SJSA1 (cell line): ENCODE measurements around the gene C1orf21. TPM values are rescaled to one million over a fixed set of nuclear protein-coding genes. Genes with fewer than 3 reads are reported as not detected.

Experiments used
- DNase-seq, 2 experiments: peaks; one replicate each; pipeline ENCODE4 v3.0.0-alpha.2; 2015 to 2020; ENCODE audit warnings: low spot score in 2 of 2, low read depth in 1 of 2
- H3K27ac ChIP-seq: fragments of 250-450 bp; sonication (Bioruptor Pico); 2 replicates; pipeline ENCODE4 v1.5.1; 2020; ENCODE audit warnings: mild to moderate bottlenecking, moderate library complexity
- H3K27me3 ChIP-seq: fragments of 250-450 bp; sonication (Bioruptor Pico); replicated peaks from 2 replicates; pipeline ENCODE4 v1.5.1; 2020; ENCODE audit warnings: mild to moderate bottlenecking, moderate library complexity
- H3K36me3 ChIP-seq: fragments of 250-450 bp; sonication (Bioruptor Pico); 2 replicates; pipeline ENCODE4 v1.5.1; 2020; ENCODE audit warnings: mild to moderate bottlenecking
- H3K4me1 ChIP-seq: fragments of 250-450 bp; sonication (Bioruptor Pico); replicated peaks from 2 replicates; pipeline ENCODE4 v1.6.1; 2021; ENCODE audit warnings: mild to moderate bottlenecking
- H3K4me3 ChIP-seq: fragments of 250-450 bp; sonication (Bioruptor Pico); 2 replicates; pipeline ENCODE4 v1.5.1; 2020; ENCODE audit warnings: mild to moderate bottlenecking
- H3K9me3 ChIP-seq: fragments of 250-450 bp; sonication (Bioruptor Pico); replicated peaks from 2 replicates; pipeline ENCODE4 v1.5.1; 2020; ENCODE audit warnings: mild to moderate bottlenecking
- total RNA-seq: library from RNA; depleted of rRNA; stranded (reverse); fragments of >200 nt; shearing (Covaris generic); gene quantifications from 2 replicates; pipeline ENCODE4 v1.2.3, GENCODE V29; 2014

The C1orf21 gene
- total RNA-seq, 1 experiment from 2014 or later: 13.3 TPM

DNA sequence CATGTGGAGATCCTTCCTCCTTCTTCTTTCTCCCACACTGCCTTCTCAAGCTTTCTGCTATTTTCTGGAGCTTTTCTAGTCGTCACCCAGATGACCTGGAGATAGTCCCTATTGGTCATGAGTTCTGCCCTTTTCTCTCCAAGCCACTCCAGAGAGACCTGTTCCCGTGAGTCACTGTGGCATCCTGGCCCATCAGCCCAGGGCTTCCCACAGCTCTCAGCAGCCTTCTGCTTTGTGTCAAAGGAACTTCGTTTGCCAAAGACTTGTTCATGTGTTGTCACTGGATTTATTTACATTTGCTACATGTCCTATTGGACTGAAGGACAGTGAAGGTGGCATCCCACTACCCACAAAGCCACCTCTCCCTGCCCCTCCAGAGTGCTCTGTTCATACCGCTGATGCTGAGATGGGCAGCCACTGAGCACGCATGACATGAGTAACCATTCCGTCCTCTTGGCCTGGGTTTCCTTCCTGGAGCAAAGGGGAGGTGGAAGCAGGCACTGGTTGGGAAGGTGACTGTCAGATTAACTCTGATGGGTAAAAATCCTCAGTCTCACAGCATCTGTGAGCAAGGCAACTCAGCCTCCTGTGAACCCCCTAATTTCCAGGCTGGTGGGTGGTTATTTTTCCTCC, 248.6 kb downstream of the C1orf21 start:
- Histone ChIP-seq H3K4me1 (no peaks in the 10 kb centered on the region), H3K9me3 (no peaks in the 10 kb centered on the region; the same call in 1 of the 2 replicates), H3K27me3 (0 out of 2 replicates have a peak, but pooled peaks cover 6% of the 10 kb centered on the region), H3K36me3 (no peaks in the 10 kb centered on the region), H3K4me3 (no peak overlapping the region), H3K27ac (no peak overlapping the region)
- no peak for DNase-seq

DNA sequence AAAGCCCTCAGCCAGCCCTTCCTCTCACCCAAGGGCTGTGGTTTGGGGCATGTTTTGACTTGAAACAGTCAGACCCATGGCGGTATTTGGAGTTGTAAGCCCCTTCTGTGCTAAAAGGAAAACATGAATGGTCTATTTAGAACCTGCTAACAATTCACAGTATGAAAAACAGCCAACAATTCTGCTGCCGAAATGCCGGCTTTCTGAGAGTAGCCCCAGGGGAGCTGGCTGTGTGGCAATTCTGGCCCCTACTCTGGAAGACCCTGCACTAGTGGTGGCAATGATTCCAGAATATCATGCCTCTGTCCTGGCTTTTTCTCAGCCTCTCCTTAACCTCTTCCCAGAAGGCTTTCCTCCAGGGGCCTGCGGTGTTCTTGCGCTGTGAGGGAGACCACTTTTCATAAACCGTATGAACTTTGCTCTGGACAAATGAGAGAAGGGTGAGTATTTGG, 249.2 kb downstream of the C1orf21 start:
- H3K4me3 ChIP-seq: no peak overlapping the region
- 0 out of 2 replicates have a peak, but pooled peaks cover 6% of the 10 kb centered on the region for H3K27me3 ChIP-seq
- no peak for DNase-seq
- no peaks in the 10 kb centered on the region for H3K36me3 ChIP-seq
- no peaks in the 10 kb centered on the region for H3K4me1 ChIP-seq
- H3K27ac ChIP-seq: no peak overlapping the region
- no peaks in the 10 kb centered on the region; the same call in 1 of the 2 replicates for H3K9me3 ChIP-seq

DNA sequence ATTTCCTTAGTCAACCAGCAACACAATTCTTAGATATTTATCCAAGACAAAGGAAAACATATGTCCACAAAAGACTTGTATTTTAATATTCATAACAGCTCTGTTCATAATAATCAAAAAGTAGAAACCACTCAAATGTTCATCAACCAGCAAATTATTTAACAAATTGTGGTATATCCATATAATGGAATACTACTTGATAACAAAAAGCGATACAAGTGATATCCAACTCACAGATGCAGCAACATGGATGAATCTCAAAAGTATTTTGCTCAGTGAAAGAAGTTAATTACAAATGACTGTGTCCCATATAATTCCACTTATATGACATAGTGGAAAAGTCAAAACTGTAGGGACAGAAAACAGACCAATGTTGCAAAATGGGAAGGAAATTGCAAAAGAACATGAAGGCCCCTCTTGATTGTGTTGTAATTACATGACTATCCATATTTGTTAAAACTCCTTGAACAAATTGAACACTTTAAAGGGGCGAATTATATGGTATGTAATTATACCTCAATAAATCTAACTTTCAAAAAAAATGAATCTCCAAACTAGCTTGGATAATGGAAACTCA, 250.9 kb downstream of the C1orf21 start:
- Histone ChIP-seq H3K4me1 (no peaks in the 10 kb centered on the region), H3K27me3 (0 out of 2 replicates have a peak, but pooled peaks cover 6% of the 10 kb centered on the region), H3K9me3 (no peaks in the 10 kb centered on the region; the same call in 1 of the 2 replicates), H3K4me3 (no peak overlapping the region), H3K27ac (no peak overlapping the region), H3K36me3 (no peaks in the 10 kb centered on the region)
- no peak for DNase-seq

DNA sequence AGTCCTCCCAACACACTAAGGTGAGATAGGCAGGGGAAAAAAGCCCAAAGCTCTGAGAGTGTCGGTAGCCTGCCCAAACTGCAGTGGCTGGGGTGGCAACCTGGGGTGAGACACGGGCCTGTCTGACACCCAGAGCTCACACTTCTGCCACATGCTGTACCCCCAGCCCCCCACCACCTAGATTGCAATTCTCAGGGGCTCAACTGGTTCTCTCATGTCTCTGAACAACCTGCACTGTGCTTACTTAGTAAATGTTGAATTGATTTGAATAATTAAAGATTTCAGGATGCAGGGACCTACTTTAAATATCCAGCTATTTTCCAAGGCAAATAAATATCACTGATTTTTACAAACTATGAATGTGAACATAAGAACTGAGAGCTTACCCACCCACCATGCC, 252.4 kb downstream of the C1orf21 start:
- Histone ChIP-seq H3K9me3 (no peaks in the 10 kb centered on the region), H3K27me3 (0 out of 2 replicates have a peak, but pooled peaks cover 6% of the 10 kb centered on the region), H3K36me3 (no peaks in the 10 kb centered on the region), H3K4me3 (no peak overlapping the region), H3K27ac (no peak overlapping the region), H3K4me1 (no peaks in the 10 kb centered on the region)
- no peak for DNase-seq

DNA sequence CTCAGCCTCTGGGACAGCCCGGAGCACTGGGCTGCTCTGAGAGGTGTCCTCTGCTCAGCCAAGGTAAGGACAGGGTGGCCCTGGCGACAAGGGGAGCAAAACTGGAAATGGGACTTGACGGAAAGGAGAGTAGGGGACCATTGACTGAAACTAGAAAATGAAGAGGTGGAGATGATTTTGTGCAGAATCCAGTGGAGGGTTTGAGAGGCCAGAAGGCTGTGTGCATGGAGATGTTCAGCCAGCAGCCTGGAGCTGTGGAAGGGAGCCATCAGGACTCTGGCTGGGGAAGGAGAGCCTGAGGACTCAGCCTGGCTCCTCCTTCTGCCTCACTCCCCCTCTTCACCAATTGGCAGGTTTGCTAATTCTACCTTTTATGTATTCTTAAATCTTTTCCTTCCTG, 253.7 kb downstream of the C1orf21 start:
- no peak for DNase-seq
- H3K27ac ChIP-seq: no peak overlapping the region
- no peaks in the 10 kb centered on the region for H3K36me3 ChIP-seq
- no peaks in the 10 kb centered on the region for H3K4me1 ChIP-seq
- H3K4me3 ChIP-seq: no peak overlapping the region
- H3K27me3 ChIP-seq: 0 out of 2 replicates have a peak, but pooled peaks cover 6% of the 10 kb centered on the region
- no peaks in the 10 kb centered on the region for H3K9me3 ChIP-seq

DNA sequence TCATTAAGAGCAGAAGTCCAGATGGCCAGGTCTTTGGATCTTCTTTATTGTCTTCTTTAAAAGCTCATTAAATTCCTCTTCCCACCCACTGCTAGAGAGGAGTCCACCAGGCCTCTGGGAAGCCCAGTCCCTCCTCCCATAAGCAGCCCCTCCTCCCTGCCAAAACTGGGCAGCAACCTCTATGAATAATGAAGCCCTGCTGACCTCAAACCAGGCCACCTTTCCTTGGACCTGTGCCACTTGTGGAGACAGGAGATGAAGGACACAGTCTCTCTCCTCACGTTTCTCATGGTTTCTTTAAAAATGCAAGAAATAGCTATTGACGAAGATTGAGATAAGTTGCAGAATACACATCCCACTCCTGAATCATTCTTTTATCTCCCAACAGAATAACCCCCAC, 255.1 kb downstream of the C1orf21 start:
- 0 out of 2 replicates have a peak, but pooled peaks cover 6% of the 10 kb centered on the region for H3K27me3 ChIP-seq
- H3K4me1 ChIP-seq: no peaks in the 10 kb centered on the region
- no peak overlapping the region for H3K27ac ChIP-seq
- H3K9me3 ChIP-seq: no peaks in the 10 kb centered on the region
- H3K36me3 ChIP-seq: no peaks in the 10 kb centered on the region
- no peak for DNase-seq
- no peak overlapping the region for H3K4me3 ChIP-seq

DNA sequence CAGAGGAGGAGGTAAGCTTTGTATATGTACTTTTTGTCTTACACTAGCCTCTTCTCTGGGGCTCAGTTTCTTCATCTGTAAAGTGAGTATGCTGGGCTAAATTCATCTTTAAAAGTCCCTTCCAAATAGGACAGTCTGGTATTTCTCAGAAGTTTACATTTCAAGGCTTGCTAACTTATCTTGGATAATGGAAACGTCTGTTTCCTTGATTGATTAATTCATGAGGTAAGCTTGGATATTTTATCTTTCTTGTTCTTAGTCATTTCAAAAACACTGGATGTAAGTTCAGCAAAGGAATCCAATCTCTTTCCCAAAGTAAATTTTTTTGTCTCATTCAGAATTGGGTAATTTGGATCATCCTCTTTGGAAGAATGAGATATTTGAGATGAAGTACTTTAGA, 256.8 kb downstream of the C1orf21 start:
- H3K4me1 ChIP-seq: no peaks in the 10 kb centered on the region
- H3K27ac ChIP-seq: no peak overlapping the region
- no peak for DNase-seq
- H3K4me3 ChIP-seq: no peak overlapping the region
- no peaks in the 10 kb centered on the region for H3K27me3 ChIP-seq
- H3K9me3 ChIP-seq: no peaks in the 10 kb centered on the region
- H3K36me3 ChIP-seq: no peaks in the 10 kb centered on the region

DNA sequence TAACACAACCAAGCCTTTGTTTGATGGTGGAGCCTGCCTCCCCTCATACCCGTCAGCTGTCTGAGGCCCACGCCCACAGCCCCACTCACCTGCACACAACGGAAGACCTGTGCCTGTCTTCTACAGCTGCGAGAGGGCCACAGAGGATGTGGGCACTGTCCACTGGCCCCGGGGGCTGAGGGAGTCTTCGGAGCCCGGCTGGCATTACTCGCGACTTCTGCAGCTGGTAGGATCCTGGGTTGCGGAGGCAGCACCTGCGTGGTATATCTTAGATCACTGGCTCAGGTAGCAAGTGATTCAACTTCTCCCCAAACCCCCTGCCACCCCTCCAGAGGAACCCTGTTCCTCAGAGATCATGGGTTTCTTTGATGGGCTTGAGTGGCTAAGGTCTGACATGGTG, 257.9 kb downstream of the C1orf21 start:
- Histone ChIP-seq H3K27ac (no peak overlapping the region), H3K4me3 (no peak overlapping the region), H3K27me3 (no peaks in the 10 kb centered on the region), H3K9me3 (no peaks in the 10 kb centered on the region), H3K4me1 (no peaks in the 10 kb centered on the region), H3K36me3 (no peaks in the 10 kb centered on the region)
- no peak for DNase-seq

DNA sequence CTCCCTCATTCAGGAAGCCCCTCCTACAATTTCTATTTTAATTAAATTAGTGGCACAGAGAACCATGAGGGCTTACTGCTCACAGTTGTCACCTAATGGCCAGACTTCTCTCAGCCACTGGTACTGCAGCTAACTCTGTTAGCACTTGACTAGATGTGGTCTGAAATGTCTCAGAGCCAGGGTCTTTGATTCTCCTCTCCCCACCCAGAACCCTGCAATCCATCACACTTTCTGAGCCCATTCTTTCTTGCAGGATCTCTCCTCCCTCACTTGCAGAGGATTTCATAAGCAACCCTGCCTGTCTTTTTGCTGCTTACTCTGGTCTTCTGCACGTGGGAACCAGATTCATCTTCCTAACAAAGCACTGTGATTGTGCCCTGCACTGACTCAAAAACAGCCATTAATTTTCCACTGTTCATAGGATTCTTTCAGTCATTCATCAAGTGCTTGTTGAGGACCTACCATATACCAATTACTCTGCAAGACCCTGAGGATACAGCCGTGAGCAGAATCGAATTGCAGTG, 259.4 kb downstream of the C1orf21 start:
- no peak overlapping the region for H3K4me3 ChIP-seq
- no peaks in the 10 kb centered on the region for H3K4me1 ChIP-seq
- H3K27ac ChIP-seq: no peak overlapping the region
- H3K27me3 ChIP-seq: no peaks in the 10 kb centered on the region
- DNase-seq: no peak
- H3K36me3 ChIP-seq: no peaks in the 10 kb centered on the region
- H3K9me3 ChIP-seq: no peaks in the 10 kb centered on the region

DNA sequence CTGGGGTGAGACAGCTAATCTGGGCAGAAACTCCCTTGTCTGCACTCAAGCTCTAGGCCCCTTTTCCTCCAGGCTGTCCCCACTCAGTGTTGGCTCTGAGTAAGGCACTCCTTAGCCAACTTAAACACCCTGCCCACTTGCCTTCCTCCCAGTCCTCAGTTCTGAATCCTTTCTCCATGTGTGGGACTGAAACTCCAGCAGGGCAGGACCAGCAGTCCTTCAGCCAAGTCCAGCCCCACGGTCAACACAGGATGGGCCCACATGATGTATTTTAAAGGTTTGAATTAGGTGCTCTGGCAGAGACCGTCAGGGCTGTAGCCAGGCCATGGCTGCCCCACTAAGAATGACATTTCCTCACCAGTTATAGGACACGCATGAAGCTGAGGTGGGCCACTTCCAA, 260.0 kb downstream of the C1orf21 start:
- Histone ChIP-seq H3K9me3 (no peaks in the 10 kb centered on the region), H3K27ac (no peak overlapping the region), H3K4me1 (no peaks in the 10 kb centered on the region), H3K27me3 (no peaks in the 10 kb centered on the region), H3K4me3 (no peak overlapping the region), H3K36me3 (no peaks in the 10 kb centered on the region)
- DNase-seq: no peak

DNA sequence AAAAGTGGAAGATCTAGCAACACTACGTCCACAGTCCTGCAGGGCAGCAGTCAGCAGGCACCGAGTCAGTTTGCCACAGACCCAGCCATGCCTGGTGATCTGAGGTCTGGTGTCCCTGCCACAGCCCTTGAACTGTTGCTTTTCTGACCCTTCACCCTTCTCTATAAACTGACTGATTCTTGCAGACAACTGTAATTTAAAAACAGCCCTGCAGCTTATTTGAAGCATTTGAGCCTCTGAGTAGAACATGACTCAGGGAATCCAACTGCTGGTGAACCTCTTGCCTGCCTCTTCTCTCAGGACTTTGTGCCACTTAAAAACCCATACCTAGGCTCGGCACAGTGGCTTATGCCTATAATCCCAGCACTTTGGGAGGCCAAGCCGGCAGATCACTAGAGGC, 260.6 kb downstream of the C1orf21 start:
- Histone ChIP-seq H3K4me1 (no peaks in the 10 kb centered on the region), H3K9me3 (no peaks in the 10 kb centered on the region), H3K27ac (no peak overlapping the region), H3K27me3 (no peaks in the 10 kb centered on the region), H3K36me3 (no peaks in the 10 kb centered on the region), H3K4me3 (no peak overlapping the region)
- DNase-seq: no peak

DNA sequence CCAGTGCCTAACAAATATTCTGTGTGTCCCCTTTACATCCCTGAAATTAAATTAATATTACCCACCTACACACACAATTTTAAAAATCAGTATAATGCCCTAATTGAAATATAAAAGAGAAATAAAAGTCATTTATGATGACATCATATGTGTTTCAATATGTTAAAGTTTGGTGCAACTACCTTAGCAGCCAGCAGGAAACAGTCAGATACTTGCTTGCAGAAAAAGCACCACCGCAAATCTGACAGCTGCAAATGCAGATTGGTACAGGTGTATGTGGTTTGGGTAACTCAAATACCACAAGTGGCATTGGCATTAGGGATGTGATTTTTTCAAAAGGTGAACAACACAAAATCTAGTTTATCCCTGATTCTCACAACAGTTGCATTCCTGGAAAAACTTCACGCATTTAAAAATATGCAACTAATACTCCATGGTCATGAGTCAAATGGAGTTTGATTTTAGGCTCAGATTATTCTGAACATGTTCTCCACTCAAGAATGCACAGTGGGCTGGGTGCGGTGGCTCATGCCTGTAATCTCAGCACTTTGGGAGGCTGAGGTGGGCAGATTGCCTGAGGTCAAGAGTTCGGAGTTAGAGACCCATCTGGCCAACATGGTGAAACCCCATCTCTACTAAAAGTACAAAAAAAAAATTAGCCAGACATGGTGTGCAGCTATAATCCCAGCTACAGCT, 261.5 kb downstream of the C1orf21 start:
- Histone ChIP-seq H3K27ac (no peak overlapping the region), H3K36me3 (no peaks in the 10 kb centered on the region), H3K9me3 (no peaks in the 10 kb centered on the region), H3K27me3 (no peaks in the 10 kb centered on the region), H3K4me3 (no peak overlapping the region), H3K4me1 (no peaks in the 10 kb centered on the region)
- no peak for DNase-seq

DNA sequence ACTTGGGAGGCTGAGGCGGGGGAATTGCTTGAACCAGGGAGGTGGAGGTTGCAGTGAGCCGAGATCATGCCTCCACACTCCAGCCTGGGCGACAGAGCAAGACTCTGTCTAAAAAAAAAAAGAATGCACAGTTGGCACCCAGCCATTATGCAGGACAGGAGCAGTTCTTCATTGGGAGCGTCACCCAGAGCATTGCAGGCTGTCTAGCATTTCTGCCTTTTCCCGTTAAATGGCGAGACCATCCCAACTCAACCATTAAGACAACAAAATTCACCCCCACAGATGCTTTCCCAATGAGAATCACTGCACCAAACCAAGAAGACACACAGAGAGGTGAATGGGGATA, 262.0 kb downstream of the C1orf21 start:
- Histone ChIP-seq H3K9me3 (no peaks in the 10 kb centered on the region), H3K27ac (no peak overlapping the region), H3K36me3 (no peaks in the 10 kb centered on the region), H3K4me3 (no peak overlapping the region), H3K27me3 (no peaks in the 10 kb centered on the region), H3K4me1 (no peaks in the 10 kb centered on the region)
- DNase-seq: no peak

DNA sequence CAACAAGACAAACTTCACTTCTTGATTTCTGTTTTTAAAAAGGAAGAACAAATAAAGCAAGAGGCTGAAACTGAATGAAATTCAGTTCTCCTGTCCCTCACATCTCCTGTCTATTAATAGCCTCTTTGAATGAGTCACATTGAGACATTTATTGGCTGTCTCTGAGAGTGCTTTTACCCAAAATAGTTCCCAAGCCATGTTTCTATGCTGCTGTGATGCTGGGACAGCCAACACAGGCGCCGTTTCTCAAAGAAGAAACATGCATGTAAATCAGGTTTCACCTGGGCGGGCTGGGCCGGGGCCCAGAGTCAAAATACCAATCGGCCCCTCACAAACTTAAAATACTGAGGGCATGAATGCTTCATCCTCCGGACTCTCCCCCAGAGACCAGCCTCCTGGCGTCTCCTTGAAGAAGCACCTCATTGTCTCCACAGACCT, 262.6 kb downstream of the C1orf21 start:
- no peaks in the 10 kb centered on the region for H3K27me3 ChIP-seq
- DNase-seq: no peak
- no peak overlapping the region for H3K27ac ChIP-seq
- no peaks in the 10 kb centered on the region for H3K9me3 ChIP-seq
- H3K36me3 ChIP-seq: no peaks in the 10 kb centered on the region
- H3K4me3 ChIP-seq: no peak overlapping the region
- H3K4me1 ChIP-seq: no peaks in the 10 kb centered on the region
